ENCODE results near the gene ZNF408. TPM values are rescaled to one million over a fixed set of nuclear protein-coding genes. Genes with fewer than 3 reads are reported as not detected.

Gene ZNF408
- total RNA-seq (2022; extraction: Qiagen RNA extraction): 17.0 to 22.2 TPM (median 19.6 TPM) in 5 replicates

GRCh38 chr11:46700241-46701077 lies at the start of gene ZNF408, which contains the start of gene ARHGAP1:
TSS of gene ZNF408 (plus strand) at chr11:46701031. CDS start at chr11:46701048, 17 bp downstream.
TSS of gene ARHGAP1 (minus strand) at chr11:46700619. CDS start at chr11:46696107, 4,512 bp downstream.

GRCh38 chr11:46719048-46719542 lies 18.3 kb downstream of the ZNF408 start, which contains the start of gene F2:
TSS of gene F2 (plus strand) at chr11:46719213. CDS start at chr11:46719236, 23 bp downstream.

Other genes starting within 250 kb of the ZNF408 start
- gene AMBRA1, start 107.0 kb upstream of the ZNF408 start, total RNA-seq (2022; extraction: Qiagen RNA extraction): 14.2 to 17.3 TPM (median 14.3 TPM) in 5 replicates
- gene HARBI1, start 83.8 kb upstream of the ZNF408 start, total RNA-seq (2022; extraction: Qiagen RNA extraction): 5.2 to 7.7 TPM (median 5.8 TPM) in 5 replicates
- gene ATG13, start 83.5 kb upstream of the ZNF408 start, total RNA-seq (2022; extraction: Qiagen RNA extraction): 48.4 to 58.5 TPM (median 52.2 TPM) in 5 replicates
- gene ARHGAP1, start 412 bp upstream of the ZNF408 start, total RNA-seq (2022; extraction: Qiagen RNA extraction): 56.9 to 73.8 TPM (median 60.2 TPM) in 5 replicates
- gene F2, start 18.2 kb downstream of the ZNF408 start, total RNA-seq (2022; extraction: Qiagen RNA extraction): 1.7 to 3.3 TPM (median 2.3 TPM) in 5 replicates
- gene CKAP5, start 145.2 kb downstream of the ZNF408 start, total RNA-seq (2022; extraction: Qiagen RNA extraction): 57.8 to 91.6 TPM (median 64.9 TPM) in 5 replicates
- 6.9 to 10.2 TPM (median 7.1 TPM) in 5 replicates for gene LRP4, start 217.5 kb downstream of the ZNF408 start, total RNA-seq (2022; extraction: Qiagen RNA extraction)
- gene CSTPP1, start 235.7 kb downstream of the ZNF408 start, total RNA-seq (2022; extraction: Qiagen RNA extraction): 27.9 to 34.8 TPM (median 30.6 TPM) in 5 replicates

Measured in A549 treated with Hydrocortisone at 1 μM for 4 hours (cell line).